Measurements from ENCODE around the gene MEOX1. TPM values are rescaled to one million over a fixed set of nuclear protein-coding genes. Genes with fewer than 3 reads are reported as not detected.

The MEOX1 gene
- total RNA-seq, 1 experiment from 2014 or later: 0.72 TPM

DNA sequence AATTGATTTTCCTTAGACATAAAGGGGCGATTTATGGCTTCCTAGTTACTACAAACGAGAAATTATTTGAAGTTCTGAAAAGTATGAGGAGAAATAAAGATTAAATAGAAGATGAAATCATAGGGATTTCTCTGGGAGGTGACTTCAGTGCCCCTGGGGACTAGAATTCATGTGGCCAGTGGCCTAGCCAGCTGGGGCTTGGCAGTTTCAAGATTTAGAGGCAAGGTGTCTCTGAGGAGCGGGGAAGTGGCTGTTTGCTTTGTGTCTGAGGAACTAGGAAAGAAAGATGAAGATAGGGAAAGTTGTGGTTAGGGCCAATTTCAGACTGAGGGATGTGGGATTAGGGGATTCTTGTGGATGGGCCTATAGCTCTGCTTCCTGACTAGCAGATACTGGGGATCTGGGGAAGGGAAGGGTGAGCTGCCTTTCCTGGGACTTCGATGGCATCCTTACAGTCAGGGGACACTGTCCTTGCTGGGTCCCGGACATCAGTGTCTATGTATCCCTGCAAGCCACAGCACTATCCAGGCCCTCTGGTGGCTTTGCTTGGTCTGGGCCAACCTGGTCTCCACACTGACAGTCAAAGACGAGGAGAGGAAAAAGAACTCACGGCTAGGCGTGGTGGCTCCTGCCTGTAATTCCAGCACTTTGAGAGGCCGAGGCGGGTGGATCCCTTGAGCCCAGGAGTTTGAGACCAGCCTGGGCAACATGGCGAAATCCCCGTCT, 22.4 kb upstream of the MEOX1 start:
- no peaks in the 10 kb centered on the region for H3K9me2 ChIP-seq (ENCODE audit: insufficient read depth)
- H3K4me1 ChIP-seq (replicated peaks; ENCODE audit: insufficient read depth): no peaks in the 10 kb centered on the region
- no peak for TF ChIP-seq EZH2 (IDR thresholded peaks at IDR 0.05; ENCODE audit: low read depth)
- TF ChIP-seq, protein P1, sequence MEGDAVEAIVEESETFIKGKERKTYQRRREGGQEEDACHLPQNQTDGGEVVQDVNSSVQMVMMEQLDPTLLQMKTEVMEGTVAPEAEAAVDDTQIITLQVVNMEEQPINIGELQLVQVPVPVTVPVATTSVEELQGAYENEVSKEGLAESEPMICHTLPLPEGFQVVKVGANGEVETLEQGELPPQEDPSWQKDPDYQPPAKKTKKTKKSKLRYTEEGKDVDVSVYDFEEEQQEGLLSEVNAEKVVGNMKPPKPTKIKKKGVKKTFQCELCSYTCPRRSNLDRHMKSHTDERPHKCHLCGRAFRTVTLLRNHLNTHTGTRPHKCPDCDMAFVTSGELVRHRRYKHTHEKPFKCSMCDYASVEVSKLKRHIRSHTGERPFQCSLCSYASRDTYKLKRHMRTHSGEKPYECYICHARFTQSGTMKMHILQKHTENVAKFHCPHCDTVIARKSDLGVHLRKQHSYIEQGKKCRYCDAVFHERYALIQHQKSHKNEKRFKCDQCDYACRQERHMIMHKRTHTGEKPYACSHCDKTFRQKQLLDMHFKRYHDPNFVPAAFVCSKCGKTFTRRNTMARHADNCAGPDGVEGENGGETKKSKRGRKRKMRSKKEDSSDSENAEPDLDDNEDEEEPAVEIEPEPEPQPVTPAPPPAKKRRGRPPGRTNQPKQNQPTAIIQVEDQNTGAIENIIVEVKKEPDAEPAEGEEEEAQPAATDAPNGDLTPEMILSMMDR (conservative IDR thresholded peaks at IDR 0.05): no peak
- H3K9me3 ChIP-seq (ENCODE audit: insufficient read depth, low read depth): no peaks in the 10 kb centered on the region
- H3K79me2 ChIP-seq (ENCODE audit: low read depth): no peaks in the 10 kb centered on the region
- no peaks in the 10 kb centered on the region for H4K20me1 ChIP-seq (ENCODE audit: insufficient read depth)
- H3K27ac ChIP-seq: no peak overlapping the region
- BruUV-seq (replicated peaks): no TSS peak
- intact Hi-C loops (cut with micrococcal nuclease; ENCODE audit: unreplicated experiment): no loop called here
- no peaks in the 10 kb centered on the region for H3K27me3 ChIP-seq (ENCODE audit: insufficient read depth, low read depth)
- no peak overlapping the region for H3K4me2 ChIP-seq
- no peak overlapping the region for H3K4me3 ChIP-seq
- no peaks in the 10 kb centered on the region for H3F3A ChIP-seq (ENCODE audit: insufficient read depth, low read depth)
- no peak for DNase-seq
- no peaks in the 10 kb centered on the region for H3K36me3 ChIP-seq (ENCODE audit: low read depth)
- H2AFZ ChIP-seq: no peak overlapping the region
- CTCF ChIA-PET: no interaction called here
- POLR2A ChIA-PET (ENCODE audit: unreplicated experiment): interaction anchor here (1.0 kb wide), 1 partner anchor 14 kb away, joined by 6 read pairs; no protein-coding TSS in a partner anchor

DNA sequence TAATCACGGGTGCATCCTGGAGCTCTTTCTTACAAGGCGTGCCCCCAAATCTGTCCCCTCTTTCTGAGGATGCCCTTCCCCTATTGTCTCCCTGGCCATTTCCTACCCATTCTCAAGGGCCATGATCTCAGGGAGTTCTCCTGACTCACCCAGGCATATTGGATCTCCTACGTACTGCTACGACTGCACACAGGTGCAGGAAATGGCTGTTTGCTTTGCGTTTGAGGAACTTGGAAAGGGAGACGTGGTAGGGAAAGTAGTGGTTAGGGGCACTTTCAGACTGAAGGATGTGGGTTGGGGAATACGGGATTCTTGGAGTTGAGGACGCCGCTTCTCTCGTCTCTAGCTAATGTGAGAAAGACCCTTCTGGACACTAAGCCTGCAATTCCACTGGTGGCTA, 18.7 kb upstream of the MEOX1 start:
- Histone ChIP-seq H3F3A (ENCODE audit: insufficient read depth, low read depth) (no peaks in the 10 kb centered on the region), H4K20me1 (ENCODE audit: insufficient read depth) (no peaks in the 10 kb centered on the region), H3K9me3 (ENCODE audit: insufficient read depth, low read depth) (no peaks in the 10 kb centered on the region), H3K4me1 (replicated peaks; ENCODE audit: insufficient read depth) (peaks cover 9% of the 10 kb centered on the region), H3K79me2 (ENCODE audit: low read depth) (no peaks in the 10 kb centered on the region), H2AFZ (no peak overlapping the region), H3K36me3 (ENCODE audit: low read depth) (no peaks in the 10 kb centered on the region), H3K4me2 (no peak overlapping the region), H3K27me3 (ENCODE audit: insufficient read depth, low read depth) (no peaks in the 10 kb centered on the region), H3K9me2 (ENCODE audit: insufficient read depth) (no peaks in the 10 kb centered on the region), H3K27ac (no peak overlapping the region), H3K4me3 (no peak overlapping the region)
- BruUV-seq (replicated peaks): no TSS peak
- TF ChIP-seq, protein P1 (conservative IDR thresholded peaks at IDR 0.05): no peak
- no peak for TF ChIP-seq EZH2 (IDR thresholded peaks at IDR 0.05; ENCODE audit: low read depth)
- intact Hi-C loops (cut with micrococcal nuclease; ENCODE audit: unreplicated experiment): no loop called here
- CTCF ChIA-PET: no interaction called here
- POLR2A ChIA-PET (ENCODE audit: unreplicated experiment): no interaction called here
- no peak for DNase-seq

DNA sequence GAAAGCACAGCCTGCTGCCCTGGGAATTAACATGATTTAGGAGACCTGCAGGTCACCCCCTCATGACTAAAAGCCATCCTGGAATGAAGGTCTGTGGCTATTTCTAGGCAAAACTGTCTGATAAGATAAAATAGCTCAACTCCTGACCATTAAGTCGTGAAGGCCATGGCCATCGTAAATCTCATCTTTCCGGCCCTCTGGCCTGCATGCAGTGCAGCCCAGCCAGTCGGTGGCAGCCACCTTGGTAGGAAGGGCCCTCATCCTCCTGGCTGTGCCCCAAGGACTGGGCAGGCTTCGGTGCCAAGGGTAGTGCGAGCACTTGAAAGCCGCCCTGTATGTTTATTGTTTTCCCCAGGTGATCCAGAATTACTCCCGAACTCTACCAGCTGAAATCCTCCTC, 18.2 kb upstream of the MEOX1 start:
- Histone ChIP-seq H3K9me2 (ENCODE audit: insufficient read depth) (no peaks in the 10 kb centered on the region), H4K20me1 (ENCODE audit: insufficient read depth) (no peaks in the 10 kb centered on the region), H3K9me3 (ENCODE audit: insufficient read depth, low read depth) (no peaks in the 10 kb centered on the region), H2AFZ (no peak overlapping the region), H3K4me1 (replicated peaks; ENCODE audit: insufficient read depth) (peaks cover 9% of the 10 kb centered on the region), H3F3A (ENCODE audit: insufficient read depth, low read depth) (no peaks in the 10 kb centered on the region), H3K4me3 (no peak overlapping the region), H3K27ac (no peak overlapping the region), H3K36me3 (ENCODE audit: low read depth) (no peaks in the 10 kb centered on the region), H3K4me2 (no peak overlapping the region), H3K27me3 (ENCODE audit: insufficient read depth, low read depth) (no peaks in the 10 kb centered on the region), H3K79me2 (ENCODE audit: low read depth) (no peaks in the 10 kb centered on the region)
- no peak for DNase-seq
- POLR2A ChIA-PET (ENCODE audit: unreplicated experiment): interaction anchor here (0.5 kb wide), 1 partner anchor 11 kb away, joined by 8 read pairs; no protein-coding TSS in a partner anchor
- CTCF ChIA-PET: interaction anchor here (0.7 kb wide), 1 partner anchor 101 kb away, joined by 3 read pairs; no protein-coding TSS in a partner anchor
- no peak for TF ChIP-seq EZH2 (IDR thresholded peaks at IDR 0.05; ENCODE audit: low read depth)
- TF ChIP-seq, protein P1 (conservative IDR thresholded peaks at IDR 0.05): no peak
- BruUV-seq (replicated peaks): no TSS peak
- intact Hi-C loops (cut with micrococcal nuclease; ENCODE audit: unreplicated experiment): no loop called here
